ENCODE data around the gene LONP2. TPM values are rescaled to one million over a fixed set of nuclear protein-coding genes. Genes with fewer than 3 reads are reported as not detected.
"Not testable (repeated sequence)": the region's sequence is repeated elsewhere in the genome, so short reads cannot be mapped to it uniquely, and the experiment has no call there.

LONP2 gene
- total RNA-seq, 1 experiment from 2014 or later: 55.6 TPM

DNA sequence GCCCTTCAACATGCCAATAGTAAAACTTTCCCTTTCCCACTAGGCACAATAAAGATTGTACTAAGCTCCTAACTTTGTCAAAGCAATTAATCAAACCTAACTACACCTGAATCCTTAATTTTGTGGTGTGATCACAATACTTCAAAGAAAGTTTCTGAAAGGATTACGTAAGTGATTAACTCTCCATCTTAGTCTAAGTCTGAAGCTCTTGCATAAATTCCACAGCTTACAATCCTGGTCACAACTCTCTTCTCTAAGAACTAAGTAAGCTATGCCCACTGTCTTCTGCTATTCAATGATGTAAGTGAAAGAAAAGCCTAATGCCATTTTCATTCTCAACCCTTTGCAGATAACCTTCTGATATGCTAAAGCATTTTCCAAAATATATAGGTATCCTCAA, 125.7 kb downstream of the LONP2 start:
- no TSS peak for BruUV-seq (replicated peaks)
- H3K27me3 Mint-ChIP-seq (ENCODE audit: insufficient read depth, unreplicated experiment): no peaks in the 10 kb centered on the region
- intact Hi-C loops (cut with micrococcal nuclease): loop anchor here (5.0 kb wide), 3 partner anchors 93 to 253 kb away; no protein-coding TSS in a partner anchor
- H3K4me3 Mint-ChIP-seq (ENCODE audit: unreplicated experiment): no peak overlapping the region
- DNase-seq (ENCODE audit: unreplicated experiment): no peak
- ChIA-PET CTCF (interaction anchor here (0.9 to 3.8 kb wide), 5 partner anchors 13 to 260 kb away, joined by 3 to 23 read pairs (median 10); no protein-coding TSS in a partner anchor), POLR2A (interaction anchor here (0.7 to 6.2 kb wide), 5 partner anchors 11 to 43 kb away, joined by 3 to 157 read pairs (median 6); partner anchors contain the start of gene SIAH1)
- H3K9me3 Mint-ChIP-seq (ENCODE audit: unreplicated experiment): no peaks in the 10 kb centered on the region
- H3K36me3 Mint-ChIP-seq (ENCODE audit: insufficient read depth, unreplicated experiment): peaks cover 4% of the 10 kb centered on the region
- no peak for TF ChIP-seq CTCF (IDR thresholded peaks at IDR 0.05; ENCODE audit: unreplicated experiment)
- H3K27ac Mint-ChIP-seq (ENCODE audit: low read depth, unreplicated experiment): no peak overlapping the region
- peaks cover 44% of the 10 kb centered on the region for H3K4me1 Mint-ChIP-seq (ENCODE audit: insufficient read depth, unreplicated experiment)

- ChIA-PET POLR2A (interaction anchor here (0.7 to 6.2 kb wide), 4 partner anchors 10 to 157 kb away, joined by 4 to 157 read pairs (median 9); partner anchors contain the start of gene SIAH1), CTCF (interaction anchor here (0.6 to 3.8 kb wide), 6 partner anchors 10 to 260 kb away, joined by 5 to 23 read pairs (median 10); no protein-coding TSS in a partner anchor)
- intact Hi-C loops (cut with micrococcal nuclease): no loop called here
- peaks cover 39% of the 10 kb centered on the region for H3K4me1 Mint-ChIP-seq (ENCODE audit: insufficient read depth, unreplicated experiment)
- BruUV-seq (replicated peaks): no TSS peak
- TF ChIP-seq CTCF (IDR thresholded peaks at IDR 0.05; ENCODE audit: unreplicated experiment): no peak
- no peak for DNase-seq (ENCODE audit: unreplicated experiment)
- H3K27ac Mint-ChIP-seq (ENCODE audit: low read depth, unreplicated experiment): no peak overlapping the region
- H3K36me3 Mint-ChIP-seq (ENCODE audit: insufficient read depth, unreplicated experiment): peaks cover 4% of the 10 kb centered on the region
- no peaks in the 10 kb centered on the region for H3K27me3 Mint-ChIP-seq (ENCODE audit: insufficient read depth, unreplicated experiment)
- H3K4me3 Mint-ChIP-seq (ENCODE audit: unreplicated experiment): no peak overlapping the region
- H3K9me3 Mint-ChIP-seq (ENCODE audit: unreplicated experiment): no peaks in the 10 kb centered on the region
Measured at GRCh38 chr16:48370229-48370628, 126.1 kb downstream of the LONP2 start.

DNA sequence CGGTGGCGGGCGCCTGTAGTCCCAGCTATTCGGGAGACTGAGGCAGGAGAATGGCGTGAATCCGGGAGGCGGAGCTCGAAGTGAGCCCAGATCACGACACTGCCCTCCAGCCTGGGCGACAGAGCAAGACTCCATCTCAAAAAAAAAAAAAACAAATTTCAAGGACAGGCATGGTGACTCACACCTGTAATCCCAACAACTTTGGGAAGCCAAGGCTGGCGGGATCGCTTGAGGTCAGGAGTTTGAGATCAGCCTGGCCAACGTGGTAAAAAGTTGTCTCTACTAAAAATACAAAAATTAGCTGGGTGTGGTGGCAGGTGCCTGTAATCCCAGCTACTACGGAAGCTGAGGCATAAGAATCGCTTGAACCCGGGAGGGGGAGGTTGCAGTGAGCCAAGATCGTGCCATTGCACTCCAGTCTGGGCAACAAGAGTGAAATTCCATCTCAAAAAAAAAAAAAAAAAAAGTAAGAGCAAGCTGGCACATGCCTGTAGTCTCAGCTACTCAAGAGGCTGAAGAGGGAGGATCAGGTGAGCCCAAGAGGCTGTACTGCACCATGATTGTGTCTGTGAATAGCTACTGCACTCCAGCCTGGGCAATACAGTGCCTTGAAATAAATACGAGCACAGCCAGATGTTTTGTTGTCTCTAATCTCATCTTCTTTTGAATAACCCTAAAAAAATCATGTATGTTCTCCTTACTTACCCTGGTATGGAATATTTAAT, 126.7 kb downstream of the LONP2 start:
- peaks cover 36% of the 10 kb centered on the region for H3K4me1 Mint-ChIP-seq (ENCODE audit: insufficient read depth, unreplicated experiment)
- intact Hi-C loops (cut with micrococcal nuclease); H3K27ac Mint-ChIP-seq (ENCODE audit: low read depth, unreplicated experiment); H3K36me3 Mint-ChIP-seq (ENCODE audit: insufficient read depth, unreplicated experiment); DNase-seq (ENCODE audit: unreplicated experiment); BruUV-seq (replicated peaks); H3K27me3 Mint-ChIP-seq (ENCODE audit: insufficient read depth, unreplicated experiment); H3K4me3 Mint-ChIP-seq (ENCODE audit: unreplicated experiment); H3K9me3 Mint-ChIP-seq (ENCODE audit: unreplicated experiment): not testable (repeated sequence)
- ChIA-PET CTCF (interaction anchor here (0.6 to 3.8 kb wide), 5 partner anchors 10 to 259 kb away, joined by 5 to 23 read pairs (median 10); no protein-coding TSS in a partner anchor), POLR2A (interaction anchor here (0.7 to 2.4 kb wide), 3 partner anchors 10 to 156 kb away, joined by 4 to 12 read pairs (median 6); no protein-coding TSS in a partner anchor)

GRCh38 chr16:48371393-48371780, 127.3 kb downstream of the LONP2 start:
- intact Hi-C loops (cut with micrococcal nuclease): no loop called here
- no TSS peak for BruUV-seq (replicated peaks)
- no peak overlapping the region for H3K4me3 Mint-ChIP-seq (ENCODE audit: unreplicated experiment)
- no peak for DNase-seq (ENCODE audit: unreplicated experiment)
- H3K27me3 Mint-ChIP-seq (ENCODE audit: insufficient read depth, unreplicated experiment): no peaks in the 10 kb centered on the region
- no peak for TF ChIP-seq CTCF (IDR thresholded peaks at IDR 0.05; ENCODE audit: unreplicated experiment)
- ChIA-PET POLR2A (interaction anchor here (1.4 kb wide), 1 partner anchor 12 kb away, joined by 5 read pairs; no protein-coding TSS in a partner anchor), CTCF (interaction anchor here (0.6 to 2.8 kb wide), 2 partner anchors 18 to 259 kb away, joined by 3 to 14 read pairs; no protein-coding TSS in a partner anchor)
- peaks cover 4% of the 10 kb centered on the region for H3K36me3 Mint-ChIP-seq (ENCODE audit: insufficient read depth, unreplicated experiment)
- H3K4me1 Mint-ChIP-seq (ENCODE audit: insufficient read depth, unreplicated experiment): peaks cover 35% of the 10 kb centered on the region
- no peaks in the 10 kb centered on the region for H3K9me3 Mint-ChIP-seq (ENCODE audit: unreplicated experiment)
- H3K27ac Mint-ChIP-seq (ENCODE audit: low read depth, unreplicated experiment): no peak overlapping the region

Measured in MCF 10A (cell line).